Liver (tissue), 9 donors: Measurements from ENCODE around the gene GGTLC3. TPM values are rescaled to one million over a fixed set of nuclear protein-coding genes. Genes with fewer than 3 reads are reported as not detected.
"Not testable (repeated sequence)": the region's sequence is repeated elsewhere in the genome, so short reads cannot be mapped to it uniquely, and the experiment has no call there.

Experiments used
- DNase-seq: peaks from one replicate; pipeline ENCODE4 v3.0.0-alpha.2; 2017; ENCODE audit warnings: low spot score
- H3K27ac ChIP-seq, 2 donors: one replicate each; pipeline ENCODE4 v1.7.0; 2013; ENCODE audit warnings: inconsistent platforms in 2 of 2, low read length in 2 of 2, control low read depth in 1 of 2, low read depth in 1 of 2, mild to moderate bottlenecking in 1 of 2
- H3K27me3 ChIP-seq, 4 donors: one replicate each; pipeline versions ENCODE4 v1.6.1 to v1.7.0; 2013; ENCODE audit warnings: low read length in 3 of 4, inconsistent platforms in 1 of 4, mild to moderate bottlenecking in 1 of 4, moderate library complexity in 1 of 4; ENCODE audit not compliant: control insufficient read depth in 4 of 4, insufficient read depth in 4 of 4
- H3K36me3 ChIP-seq, 4 donors: one replicate each; pipeline versions ENCODE4 v1.6.1 to v1.7.0; 2013; ENCODE audit warnings: low read length in 3 of 4, mild to moderate bottlenecking in 3 of 4, low read depth in 1 of 4, moderate library complexity in 1 of 4; ENCODE audit not compliant: control insufficient read depth in 4 of 4, insufficient read depth in 3 of 4
- H3K4me1 ChIP-seq, 4 donors: one replicate each; pipeline versions ENCODE4 v1.6.1 to v1.7.0; 2013; ENCODE audit warnings: low read length in 3 of 4, mild to moderate bottlenecking in 3 of 4, moderate library complexity in 1 of 4; ENCODE audit not compliant: control insufficient read depth in 4 of 4, insufficient read depth in 4 of 4
- H3K4me3 ChIP-seq, 3 donors: one replicate each; pipeline versions ENCODE4 v1.6.1 to v1.7.0; 2013; ENCODE audit warnings: low read length in 3 of 3, control low read depth in 1 of 3, low read depth in 1 of 3, mild to moderate bottlenecking in 1 of 3
- H3K9ac ChIP-seq, 2 donors: one replicate each; pipeline ENCODE4 v1.7.0; 2013; ENCODE audit warnings: low read length in 2 of 2, mild to moderate bottlenecking in 2 of 2, moderate library complexity in 2 of 2, control low read depth in 1 of 2, low read depth in 1 of 2
- H3K9me3 ChIP-seq, 4 donors: one replicate each; pipeline versions ENCODE4 v1.6.1 to v1.7.0; 2013; ENCODE audit warnings: low read length in 3 of 4; ENCODE audit not compliant: control insufficient read depth in 4 of 4
- WGBS: extraction: QIAGEN DNeasy Blood & Tissue Kit; methylation state at CpG from one replicate; pipeline ENCODE4 v1.1.7; 2013; 5-methylcytosine and 5-hydroxymethylcytosine counted together
- polyA plus RNA-seq, 2 donors: library from polyadenylated mRNA; stranded (reverse) in 1 of 2; unstranded in 1 of 2; fragments of 200-250 nt in 1 of 2; fragments of >200 nt in 1 of 2; fragmentation: Nextera tagmentation in 1 of 2; extraction: Ambion mirVana in 1 of 2; gene quantifications; one replicate each; pipeline versions ENCODE4 v1.2.1 to v1.2.3, GENCODE V29; 2013 to 2015
- total RNA-seq, 2 donors: library from RNA; depleted of rRNA; stranded (reverse); fragments of >200 nt; gene quantifications; one replicate each; pipeline ENCODE4 v1.2.3, GENCODE V29; 2014
- donor health status: healthy.
- donor health status: healthy.
- donor health status: healthy.
- donor health status: healthy.
- donor health status: healthy.

The GGTLC3 gene
- total and polyA plus RNA-seq, 4 donors: not detected

DNA sequence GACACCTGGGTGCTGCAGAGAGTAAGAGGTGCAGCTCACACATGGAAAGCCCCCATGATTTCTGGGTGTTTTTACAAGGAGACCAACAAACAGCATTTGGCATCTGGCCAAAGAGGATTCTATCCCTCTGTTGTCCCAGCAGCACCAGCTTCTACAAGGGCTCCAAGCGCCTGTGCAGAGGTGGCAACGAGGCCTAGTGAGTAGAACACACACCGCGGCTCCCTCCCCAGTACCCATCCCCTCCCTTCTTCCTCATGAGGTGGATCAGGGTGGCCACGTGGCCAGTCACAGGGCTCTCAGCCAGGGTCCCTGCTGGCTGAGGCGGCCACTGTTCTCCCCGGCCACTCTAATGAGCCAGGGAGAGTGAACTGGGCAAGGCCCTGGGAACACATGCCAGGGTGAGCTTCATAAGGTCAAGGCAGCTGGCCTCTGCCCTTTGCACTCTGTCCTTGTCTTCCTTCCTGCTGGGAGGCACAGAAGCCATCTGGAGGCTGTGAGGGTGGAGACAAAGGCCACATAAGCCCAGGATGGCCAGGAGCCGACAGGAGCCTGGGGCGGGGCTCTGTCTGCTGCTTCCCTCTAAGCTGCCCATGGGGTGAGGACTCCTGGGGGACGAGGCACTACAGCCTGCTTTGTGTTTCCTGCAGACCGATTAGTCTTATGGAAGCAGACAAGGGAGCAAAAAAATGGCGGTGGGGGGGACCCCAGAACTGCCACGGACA lies 31.7 kb upstream of the GGTLC3 start:
- H3K4me3 ChIP-seq, H3K9ac ChIP-seq, H3K27ac ChIP-seq, H3K9me3 ChIP-seq, DNase-seq, H3K36me3 ChIP-seq, H3K4me1 ChIP-seq, H3K27me3 ChIP-seq: not testable (repeated sequence)
- 37% methylated on average over 7 of the region's 13 CpGs for WGBS

DNA sequence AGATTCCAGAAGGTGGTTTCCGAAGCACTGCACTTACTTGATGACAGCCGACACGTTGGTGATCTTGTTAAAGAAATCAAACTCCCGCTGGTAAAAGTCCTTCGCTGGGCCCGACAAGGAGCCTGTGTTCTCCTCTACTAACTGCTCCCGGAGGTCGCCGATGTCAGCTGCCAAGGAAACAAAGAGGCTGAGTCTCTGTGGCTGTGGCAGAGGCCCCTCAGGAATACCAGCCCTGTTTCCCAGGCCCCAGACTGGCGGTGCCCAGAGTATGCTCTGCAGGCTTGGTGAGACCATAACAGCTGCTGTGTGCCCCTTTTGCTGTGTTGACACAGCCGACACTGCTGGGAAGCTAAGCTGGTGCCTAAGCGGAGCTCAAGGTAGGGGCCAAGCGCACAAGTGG lies 26.7 kb upstream of the GGTLC3 start:
- not testable (repeated sequence) for H3K27me3 ChIP-seq, H3K27ac ChIP-seq, DNase-seq, H3K4me3 ChIP-seq, H3K36me3 ChIP-seq, H3K9me3 ChIP-seq, H3K9ac ChIP-seq, H3K4me1 ChIP-seq
- WGBS: 97% methylated on average over 8 of the region's 13 CpGs

DNA sequence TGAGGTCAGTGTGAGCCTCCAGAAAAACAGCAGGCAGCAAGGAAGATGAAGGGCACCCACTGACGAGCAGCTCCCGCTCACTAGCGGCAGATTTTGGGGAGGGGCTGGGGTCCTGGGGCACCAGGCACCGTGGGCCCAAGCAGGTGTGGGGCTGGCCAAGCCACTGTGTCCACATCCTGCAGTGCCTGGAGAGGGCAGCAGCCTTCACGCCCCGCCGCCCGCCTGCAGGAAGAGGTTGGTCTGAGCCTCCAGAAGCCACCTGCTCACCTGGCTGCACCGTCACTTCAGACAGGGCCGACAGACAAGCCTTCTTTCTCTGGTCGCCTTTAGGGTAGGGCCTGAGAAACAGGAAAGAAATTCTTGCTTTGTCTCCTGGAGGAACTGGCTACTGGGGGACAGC lies 25.4 kb upstream of the GGTLC3 start:
- H3K4me3 ChIP-seq, DNase-seq: not testable (repeated sequence)

DNA sequence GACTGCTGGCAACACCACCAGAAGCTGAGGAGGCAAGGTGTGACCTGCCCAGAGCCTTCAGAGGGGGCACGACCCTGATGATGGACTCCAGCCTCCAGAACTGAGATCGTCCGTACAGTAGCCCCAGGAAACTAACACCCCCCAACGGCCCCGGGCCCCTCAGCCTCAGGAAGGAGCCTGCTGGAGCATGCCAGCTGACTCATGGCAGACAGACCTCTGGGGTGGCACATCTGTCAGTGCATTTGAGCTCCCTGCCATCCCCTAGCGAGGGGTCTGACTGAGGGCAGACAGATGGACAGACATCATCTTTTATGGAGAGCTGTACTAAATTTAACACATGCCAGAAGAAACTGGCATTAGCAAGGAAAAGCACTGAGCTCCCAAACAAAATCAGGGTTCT lies 22.0 kb upstream of the GGTLC3 start:
- H3K4me3 ChIP-seq, H3K27ac ChIP-seq, H3K9me3 ChIP-seq, H3K4me1 ChIP-seq, H3K36me3 ChIP-seq, H3K27me3 ChIP-seq, H3K9ac ChIP-seq, DNase-seq: not testable (repeated sequence)
- WGBS: 98% methylated on average over 5 of the region's 6 CpGs

More for the DNA sequence above, 25.4 kb upstream of the GGTLC3 start:
- not testable (repeated sequence) for H3K9ac ChIP-seq, H3K27ac ChIP-seq, H3K9me3 ChIP-seq, H3K27me3 ChIP-seq, H3K36me3 ChIP-seq, H3K4me1 ChIP-seq
- WGBS: no CpG with 5 or more reads among the region's 11 CpGs

DNA sequence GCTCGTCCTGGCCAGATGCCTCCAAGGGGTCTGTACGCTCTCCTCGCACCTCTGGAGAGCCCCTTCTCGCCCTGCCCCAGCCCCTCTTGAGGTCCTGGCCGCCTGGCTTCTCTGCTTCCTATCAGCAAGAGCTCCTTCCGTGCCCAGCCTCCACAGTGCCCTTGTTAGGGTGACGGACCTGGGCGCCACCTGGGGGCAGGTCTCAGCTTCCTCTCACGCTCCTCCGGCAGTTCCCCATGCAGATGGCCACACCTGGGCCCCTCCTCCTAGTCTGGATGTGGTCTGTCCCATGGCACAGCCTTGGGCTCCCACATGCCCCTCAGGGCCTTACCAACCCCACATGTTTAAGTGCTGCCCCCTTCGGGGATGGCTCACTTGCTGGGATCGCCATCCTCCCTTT lies 16.4 kb upstream of the GGTLC3 start:
- H3K27ac ChIP-seq, DNase-seq, H3K9ac ChIP-seq, H3K4me1 ChIP-seq, H3K4me3 ChIP-seq, H3K9me3 ChIP-seq, H3K27me3 ChIP-seq, H3K36me3 ChIP-seq: not testable (repeated sequence)
- WGBS: no CpG with 5 or more reads among the region's 12 CpGs

DNA sequence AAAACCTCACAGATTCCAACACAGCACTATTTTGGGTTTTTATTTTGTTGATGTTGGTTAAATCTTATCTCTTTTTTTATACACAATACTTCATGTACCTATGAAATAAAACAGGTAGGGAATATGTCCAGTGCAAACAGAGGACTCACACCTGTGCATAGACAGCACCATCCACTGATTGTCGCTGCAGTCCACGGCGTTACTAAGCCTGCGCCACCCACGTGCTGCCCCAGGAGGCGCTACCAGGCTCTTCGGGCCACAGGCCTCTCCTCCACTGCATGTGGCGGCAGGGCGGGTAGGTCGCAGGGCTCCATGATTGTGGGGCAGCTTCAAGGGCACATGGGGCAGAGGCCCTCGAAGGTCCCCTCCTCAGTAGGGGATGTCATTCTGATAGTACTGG lies 15.7 kb upstream of the GGTLC3 start:
- not testable (repeated sequence) for H3K9ac ChIP-seq, H3K27me3 ChIP-seq, H3K4me3 ChIP-seq, DNase-seq, H3K9me3 ChIP-seq, H3K4me1 ChIP-seq, H3K27ac ChIP-seq, H3K36me3 ChIP-seq
- no CpG with 5 or more reads among the region's 11 CpGs for whole genome bisulfite sequencing

DNA sequence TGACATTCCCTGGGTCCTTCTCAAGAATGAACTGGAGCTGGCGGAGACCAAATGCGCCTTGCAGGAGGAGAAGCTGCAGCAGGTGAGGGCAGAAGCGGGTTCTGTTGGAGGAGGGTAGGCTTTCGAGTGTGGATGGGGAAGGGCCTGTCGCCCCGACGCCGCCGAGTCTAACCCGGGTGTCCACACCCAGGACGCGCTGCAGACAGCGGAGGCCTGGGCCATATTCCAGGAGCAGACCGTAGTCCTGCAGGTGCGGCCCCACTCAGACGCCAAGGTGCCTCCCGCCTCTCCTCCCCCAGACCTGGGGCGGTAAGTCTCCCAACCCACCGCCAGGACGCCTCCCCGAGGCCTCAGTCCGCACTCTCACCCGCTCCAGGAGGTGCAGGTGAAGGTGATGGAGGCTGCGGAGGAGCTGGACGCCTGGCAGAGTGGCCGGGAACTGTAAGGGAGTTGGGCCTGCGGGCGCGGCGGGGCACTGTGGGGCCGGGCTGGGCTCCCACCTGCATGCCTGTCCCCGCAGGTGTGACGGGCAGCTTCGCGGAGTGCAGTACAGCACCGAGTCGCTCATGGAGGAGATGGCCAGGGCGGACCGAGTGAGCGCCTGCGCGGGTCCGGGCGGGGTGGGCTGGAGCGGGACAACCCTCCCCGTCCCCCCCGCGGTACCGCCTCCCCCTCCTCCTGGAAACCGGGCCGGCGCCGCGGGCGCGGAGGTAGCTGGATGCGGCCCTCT lies 11.6 kb upstream of the GGTLC3 start:
- not testable (repeated sequence) for DNase-seq, H3K9ac ChIP-seq, H3K4me3 ChIP-seq, H3K4me1 ChIP-seq, H3K27ac ChIP-seq, H3K9me3 ChIP-seq, H3K36me3 ChIP-seq, H3K27me3 ChIP-seq
- WGBS: no CpG with 5 or more reads among the region's 57 CpGs

DNA sequence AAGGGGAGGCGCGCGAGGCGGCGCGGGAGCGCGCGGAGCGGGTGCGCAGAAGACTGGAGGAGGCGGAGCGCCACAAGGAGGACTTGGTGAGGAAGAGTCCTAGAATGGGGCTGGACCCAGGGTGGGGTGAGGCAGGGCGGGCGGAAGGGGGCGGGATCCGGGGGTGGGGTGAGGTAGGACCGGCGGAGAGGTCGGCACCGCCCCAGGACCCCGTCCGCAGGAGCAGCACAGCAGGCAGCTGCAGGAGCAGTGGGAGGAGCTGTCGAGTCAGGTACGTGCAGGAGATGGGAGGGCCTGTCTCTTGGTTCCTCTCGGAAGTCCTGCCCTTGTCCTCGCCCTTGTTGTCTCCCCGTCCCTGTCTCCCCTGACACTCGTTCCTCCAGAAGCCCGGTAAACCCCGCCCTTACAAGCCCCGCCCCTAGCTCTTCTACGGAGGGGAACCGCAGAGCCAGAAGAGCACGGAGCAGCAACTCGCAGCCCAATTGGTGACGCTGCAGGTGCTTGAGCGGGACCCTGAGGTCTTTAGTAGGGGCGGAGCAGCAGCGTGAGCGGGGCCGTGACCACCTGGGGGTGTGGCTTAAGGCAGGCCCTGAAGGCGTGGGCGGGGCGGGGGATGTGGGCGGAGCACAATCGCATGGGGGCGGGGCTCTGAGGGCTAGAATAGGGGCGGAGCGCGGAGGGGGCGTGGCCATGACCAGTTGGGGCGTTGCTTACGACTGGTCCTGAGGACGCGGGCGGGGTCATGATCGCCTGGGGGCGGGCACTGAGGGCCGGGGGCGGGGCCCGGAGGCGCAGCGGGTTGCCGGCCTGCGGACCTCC lies 10.8 kb upstream of the GGTLC3 start:
- peak; percentile 86 for DNase-seq
- not testable (repeated sequence) for H3K27ac ChIP-seq, H3K27me3 ChIP-seq, H3K4me3 ChIP-seq, H3K9me3 ChIP-seq, H3K4me1 ChIP-seq, H3K36me3 ChIP-seq, H3K9ac ChIP-seq
- WGBS: 1% methylated on average over 20 of the region's 66 CpGs
